ENCODE results near the gene OR5H1. TPM values are rescaled to one million over a fixed set of nuclear protein-coding genes. Genes with fewer than 3 reads are reported as not detected.

Gene OR5H1
- total RNA-seq (not detected), polyA plus RNA-seq (not detected)
- long read RNA-seq, donor 1, result 0 reads
- long read RNA-seq, donor 2, result 0 reads
- long read RNA-seq, donor 3, result 0 reads

DNA sequence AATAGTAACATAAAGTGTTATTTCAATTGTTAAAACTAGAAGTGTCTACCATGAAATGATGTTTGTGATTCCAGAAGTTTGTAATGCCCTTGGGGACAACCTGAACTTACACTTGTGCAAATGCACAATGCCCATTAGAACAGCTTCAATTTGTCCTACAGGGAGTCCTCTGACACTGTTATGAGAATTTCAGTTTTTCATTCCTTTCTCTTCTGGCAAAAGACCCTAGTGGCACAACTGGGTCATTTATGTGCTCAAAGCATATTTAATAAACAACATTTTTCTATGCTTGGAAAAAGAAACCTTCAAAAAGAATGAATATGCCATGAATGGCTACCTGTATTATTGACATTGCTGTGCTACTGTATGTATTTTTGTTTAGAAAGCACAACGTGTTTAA lies at the start of gene OR5H1:
Gene OR5H1, plus strand, starts transcription at position 301 of the 400 bp plus-strand sequence. CDS start 1,977 bp downstream, outside the sequence.
- H3K27ac ChIP-seq, result no peak within 1 kb of the TSS
- no peaks in the 10 kb centered on the region for H3K36me3 ChIP-seq
- peaks cover 0 to 4% (median 0%) of the 10 kb centered on the region in 11 donors for H3K9me3 ChIP-seq
- TF ChIP-seq, protein P1, sequence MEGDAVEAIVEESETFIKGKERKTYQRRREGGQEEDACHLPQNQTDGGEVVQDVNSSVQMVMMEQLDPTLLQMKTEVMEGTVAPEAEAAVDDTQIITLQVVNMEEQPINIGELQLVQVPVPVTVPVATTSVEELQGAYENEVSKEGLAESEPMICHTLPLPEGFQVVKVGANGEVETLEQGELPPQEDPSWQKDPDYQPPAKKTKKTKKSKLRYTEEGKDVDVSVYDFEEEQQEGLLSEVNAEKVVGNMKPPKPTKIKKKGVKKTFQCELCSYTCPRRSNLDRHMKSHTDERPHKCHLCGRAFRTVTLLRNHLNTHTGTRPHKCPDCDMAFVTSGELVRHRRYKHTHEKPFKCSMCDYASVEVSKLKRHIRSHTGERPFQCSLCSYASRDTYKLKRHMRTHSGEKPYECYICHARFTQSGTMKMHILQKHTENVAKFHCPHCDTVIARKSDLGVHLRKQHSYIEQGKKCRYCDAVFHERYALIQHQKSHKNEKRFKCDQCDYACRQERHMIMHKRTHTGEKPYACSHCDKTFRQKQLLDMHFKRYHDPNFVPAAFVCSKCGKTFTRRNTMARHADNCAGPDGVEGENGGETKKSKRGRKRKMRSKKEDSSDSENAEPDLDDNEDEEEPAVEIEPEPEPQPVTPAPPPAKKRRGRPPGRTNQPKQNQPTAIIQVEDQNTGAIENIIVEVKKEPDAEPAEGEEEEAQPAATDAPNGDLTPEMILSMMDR (IDR thresholded peaks at IDR 0.05), result no peak
- H3K4me1 ChIP-seq, result no peaks in the 10 kb centered on the region
- H3K27me3 ChIP-seq, result no peaks in the 10 kb centered on the region
- no peak for ATAC-seq
- H3K4me3 ChIP-seq, result no peak within 1 kb of the TSS
- 66 to 77% methylated on average over 1 of the region's 1 CpG for WGBS, 2 donors
- intact Hi-C loops (cut with DNase I), result no loop called here
- DNase-seq, result no peak

DNA sequence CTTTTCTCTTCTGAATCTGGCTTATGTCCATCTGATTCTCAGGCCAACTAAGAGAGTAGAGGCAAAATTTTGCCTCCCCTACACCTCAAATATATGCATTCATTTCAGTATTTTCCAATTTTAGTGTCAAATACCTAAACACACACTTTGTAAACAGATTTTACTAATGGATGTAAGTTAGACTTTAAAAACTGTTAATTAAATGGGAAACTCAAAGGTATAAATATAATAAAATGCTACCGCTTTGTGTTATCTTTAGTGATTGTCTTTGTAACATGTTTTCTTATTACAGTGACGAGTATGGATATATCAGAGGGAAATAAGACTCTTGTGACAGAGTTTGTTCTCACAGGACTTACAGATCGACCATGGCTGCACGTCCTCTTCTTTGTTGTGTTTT lies 43.6 kb upstream of the OR5H1 start, which contains the start of gene OR5AC2:
Gene OR5AC2, plus strand, starts transcription at position 301 of the 400 bp plus-strand sequence. Its CDS starts 0 bp downstream, at position 301.
- Histone ChIP-seq H3K4me1 (no peaks in the 10 kb centered on the region), H3K27me3 (no peaks in the 10 kb centered on the region), H3K9me3 (peaks cover 0 to 13% (median 0%) of the 10 kb centered on the region in 11 donors), H3K27ac (no peak within 1 kb of the TSS), H3K36me3 (no peaks in the 10 kb centered on the region), H3K4me3 (no peak within 1 kb of the TSS)
- DNase-seq, result no peak
- intact Hi-C loops (cut with DNase I), result no loop called here
- ATAC-seq, result no peak
- TF ChIP-seq, protein P1 (IDR thresholded peaks at IDR 0.05), result no peak
- 74 to 92% methylated on average over 4 of the region's 4 CpGs for WGBS, 2 donors

DNA sequence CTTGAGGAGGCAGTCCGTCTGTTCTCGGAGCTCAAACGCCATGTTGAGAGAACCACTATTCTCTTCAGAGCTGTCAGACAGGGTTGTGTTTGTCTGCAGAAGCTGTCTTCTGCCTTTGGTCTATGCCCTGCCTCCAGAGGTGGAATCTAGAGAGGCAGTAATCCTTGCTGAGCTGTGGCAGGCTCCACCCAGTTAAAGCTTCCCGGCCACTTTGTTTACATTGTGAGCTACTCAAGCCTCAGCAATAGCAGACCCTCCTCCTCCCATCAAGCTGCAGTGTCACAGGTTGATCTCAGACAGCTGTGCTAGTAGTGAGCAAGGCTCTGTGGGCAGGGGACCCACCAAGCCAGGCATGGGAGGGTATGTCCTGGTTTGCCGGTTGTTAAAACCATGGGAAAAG lies 34.6 kb upstream of the OR5H1 start:
- Histone ChIP-seq H3K9me3 (peaks cover 0 to 21% (median 0%) of the 10 kb centered on the region in 11 donors), H3K4me3 (no peak overlapping the region), H3K4me1 (no peaks in the 10 kb centered on the region), H3K27ac (no peak overlapping the region), H3K36me3 (no peaks in the 10 kb centered on the region), H3K27me3 (no peaks in the 10 kb centered on the region)
- intact Hi-C loops (cut with DNase I), result no loop called here
- 71 to 72% methylated on average over 5 of the region's 5 CpGs for WGBS, 2 donors
- TF ChIP-seq, protein P1 (IDR thresholded peaks at IDR 0.05), result no peak
- ATAC-seq, result no peak
- no peak for DNase-seq

DNA sequence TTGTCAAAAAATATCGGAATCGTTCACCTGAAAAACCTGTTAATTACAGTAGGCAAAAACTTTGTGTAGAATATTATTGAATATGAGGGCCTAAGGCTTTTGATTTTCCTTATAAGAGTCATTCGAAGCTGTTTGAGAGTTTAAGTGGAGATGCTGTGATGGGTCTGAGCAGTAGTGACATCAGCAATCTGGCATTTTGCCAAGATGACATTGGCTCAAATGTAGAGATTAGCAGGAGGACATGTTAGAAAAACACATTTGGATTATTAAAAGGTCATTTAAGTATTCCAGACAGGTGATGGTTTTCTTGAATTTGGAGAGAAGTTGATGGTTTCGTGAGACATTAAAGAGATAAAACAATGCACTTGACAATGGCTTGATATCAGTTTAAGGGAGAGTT lies 30.7 kb upstream of the OR5H1 start:
- ATAC-seq (no peak), DNase-seq (no peak)
- Histone ChIP-seq H3K9me3 (no peaks in the 10 kb centered on the region), H3K27me3 (no peaks in the 10 kb centered on the region), H3K4me1 (no peaks in the 10 kb centered on the region), H3K27ac (no peak overlapping the region), H3K36me3 (no peaks in the 10 kb centered on the region), H3K4me3 (no peak overlapping the region)
- intact Hi-C loops (cut with DNase I), result no loop called here
- TF ChIP-seq, protein P1 (IDR thresholded peaks at IDR 0.05), result no peak
- 79% methylated on average over 4 of the region's 4 CpGs for WGBS, 2 donors
